ENCODE measurements around the gene PIP4P1.

GRCh38 chr14:20440465-20440864, 20.8 kb downstream of the PIP4P1 start:
- no peak for TF ChIP-seq ARHGAP35 (IDR thresholded peaks at IDR 0.05; ENCODE audit: partially characterized antibody)
- TF ChIP-seq ZNF124 (CRISPR knock-in tag; IDR thresholded peaks at IDR 0.05): no peak
- TF ChIP-seq SMARCE1 (IDR thresholded peaks at IDR 0.05): no peak
- TF ChIP-seq HMG20B (CRISPR knock-in tag; IDR thresholded peaks at IDR 0.05): no peak
- no peak for TF ChIP-seq CTCF (IDR thresholded peaks at IDR 0.05 in 2 of 3, conservative IDR thresholded peaks at IDR 0.05 in 1 of 3; ENCODE audit: insufficient read depth in 2 of 3, low read depth in 1 of 3, low read length in 3 of 3)
